ENCODE measurements around the gene CSTF2.

DNA sequence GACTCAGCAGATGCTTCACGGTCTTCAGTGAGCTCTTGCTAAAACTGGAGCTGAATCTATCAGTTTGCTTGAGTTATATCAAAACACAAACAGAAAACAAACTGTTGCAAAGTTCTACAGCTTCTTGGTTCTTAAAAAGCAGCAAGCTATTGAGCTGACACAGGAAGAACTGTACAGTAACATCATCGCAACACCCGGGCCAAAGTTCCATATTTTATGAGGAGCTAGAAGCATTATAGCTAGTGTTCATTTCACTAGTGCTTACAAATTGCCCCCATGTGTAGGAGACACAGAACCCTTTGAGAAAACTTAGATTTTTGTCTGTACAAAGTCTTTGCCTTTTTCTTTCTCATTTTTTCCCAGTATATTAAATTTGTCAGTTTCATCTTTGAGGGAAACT lies 17.3 kb upstream of the CSTF2 start:
- TF ChIP-seq, protein P1, sequence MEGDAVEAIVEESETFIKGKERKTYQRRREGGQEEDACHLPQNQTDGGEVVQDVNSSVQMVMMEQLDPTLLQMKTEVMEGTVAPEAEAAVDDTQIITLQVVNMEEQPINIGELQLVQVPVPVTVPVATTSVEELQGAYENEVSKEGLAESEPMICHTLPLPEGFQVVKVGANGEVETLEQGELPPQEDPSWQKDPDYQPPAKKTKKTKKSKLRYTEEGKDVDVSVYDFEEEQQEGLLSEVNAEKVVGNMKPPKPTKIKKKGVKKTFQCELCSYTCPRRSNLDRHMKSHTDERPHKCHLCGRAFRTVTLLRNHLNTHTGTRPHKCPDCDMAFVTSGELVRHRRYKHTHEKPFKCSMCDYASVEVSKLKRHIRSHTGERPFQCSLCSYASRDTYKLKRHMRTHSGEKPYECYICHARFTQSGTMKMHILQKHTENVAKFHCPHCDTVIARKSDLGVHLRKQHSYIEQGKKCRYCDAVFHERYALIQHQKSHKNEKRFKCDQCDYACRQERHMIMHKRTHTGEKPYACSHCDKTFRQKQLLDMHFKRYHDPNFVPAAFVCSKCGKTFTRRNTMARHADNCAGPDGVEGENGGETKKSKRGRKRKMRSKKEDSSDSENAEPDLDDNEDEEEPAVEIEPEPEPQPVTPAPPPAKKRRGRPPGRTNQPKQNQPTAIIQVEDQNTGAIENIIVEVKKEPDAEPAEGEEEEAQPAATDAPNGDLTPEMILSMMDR (IDR thresholded peaks at IDR 0.05): no peak
- TF ChIP-seq POLR2A (IDR thresholded peaks at IDR 0.05): no peak
- TF ChIP-seq EP300 (IDR thresholded peaks at IDR 0.05; ENCODE audit: low read depth): no peak
- TF ChIP-seq POLR2AphosphoS5 (IDR thresholded peaks at IDR 0.05): no peak
